Amygdala (tissue), 56 donors: ENCODE results near the gene AADACL2.

Source experiments
- DNase-seq, 56 donors: peaks; one replicate each; lab custom pipeline; 2025; lab: John Stamatoyannopoulos, UW

The AADACL2 gene

GRCh38 chr3:151798466-151798865, 64.7 kb downstream of the AADACL2 start:
- DNase-seq = no peak

GRCh38 chr3:151800431-151800830, 66.7 kb downstream of the AADACL2 start:
- DNase-seq = no peak

- DNase-seq = no peak
Measured at GRCh38 chr3:151804267-151804666, 70.5 kb downstream of the AADACL2 start.

GRCh38 chr3:151806838-151807237, 73.1 kb downstream of the AADACL2 start:
- DNase-seq = no peak
